Non-pigmented ciliary epithelial cell (primary cell): Measurements from ENCODE around the gene TEKTIP1.
"Not testable (repeated sequence)": the region's sequence is repeated elsewhere in the genome, so short reads cannot be mapped to it uniquely, and the experiment has no call there.

Experiments
- DNase-seq: peaks from one replicate; pipeline ENCODE4 v3.0.0-alpha.2; 2010; ENCODE audit warnings: low read depth

TEKTIP1 gene

DNA sequence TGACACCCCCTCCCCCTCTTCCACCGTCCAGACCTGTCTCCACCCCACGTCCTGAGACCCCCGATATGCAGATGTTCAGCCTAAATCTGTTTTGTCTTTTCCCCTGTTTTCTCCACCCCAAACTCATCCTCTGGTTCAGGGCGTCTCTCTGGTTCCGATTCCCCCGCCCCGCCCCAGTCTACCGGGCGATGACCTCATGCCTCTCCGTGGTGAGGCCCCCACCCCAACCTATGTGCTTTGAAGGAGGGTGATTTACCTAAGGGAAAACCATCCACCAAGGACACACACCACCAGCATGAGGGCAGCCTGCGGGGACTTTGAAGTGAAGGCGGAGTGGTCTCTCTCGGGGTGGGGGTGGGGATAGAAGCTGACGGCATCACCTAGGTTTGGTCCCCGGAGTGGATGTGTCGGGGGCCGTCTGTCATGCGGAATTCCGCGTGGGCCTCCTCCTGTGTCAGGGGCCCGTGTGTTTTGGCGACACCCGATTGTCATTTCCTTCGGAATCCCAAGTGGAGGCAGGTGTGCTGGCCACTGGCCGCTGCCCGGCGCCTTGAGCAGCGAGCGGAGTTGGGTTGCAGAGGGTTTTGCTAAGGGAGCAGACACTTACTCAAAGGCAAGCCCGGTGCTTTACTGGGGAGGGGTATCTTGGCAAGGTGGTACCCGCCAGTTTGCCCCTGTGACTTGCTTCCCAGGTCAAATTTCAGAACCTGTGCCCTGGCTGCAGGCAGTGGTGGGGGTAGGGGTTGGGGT is 31.4 kb upstream of the TEKTIP1 start:
- DNase-seq = no peak

DNA sequence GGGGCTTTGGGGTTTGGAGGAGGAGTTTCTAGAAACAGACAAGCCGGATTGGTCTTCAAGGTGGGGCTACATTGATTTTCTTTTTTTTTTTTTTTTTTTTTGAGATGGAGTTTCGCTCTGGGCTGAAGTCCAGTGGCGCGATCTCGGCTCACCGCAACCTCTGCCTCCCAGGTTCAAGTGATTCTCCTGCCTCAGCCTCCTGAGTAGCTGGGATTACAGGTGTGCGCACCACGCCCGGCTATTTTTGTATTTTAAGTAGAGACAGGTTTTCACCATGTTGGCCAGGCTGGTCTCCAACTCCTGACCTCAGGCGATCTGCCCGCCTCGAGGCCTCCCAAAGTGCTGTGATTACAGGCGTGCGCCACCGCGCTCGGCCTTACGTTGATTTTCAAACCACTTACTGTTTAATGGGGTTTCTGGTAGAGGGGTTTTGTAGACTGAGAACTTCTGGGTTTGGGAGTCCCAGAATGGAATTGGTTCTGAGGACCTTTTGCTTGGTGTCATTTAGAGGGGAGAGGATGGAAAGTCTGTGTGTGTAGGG is 30.8 kb upstream of the TEKTIP1 start:
- not testable (repeated sequence) for DNase-seq

DNA sequence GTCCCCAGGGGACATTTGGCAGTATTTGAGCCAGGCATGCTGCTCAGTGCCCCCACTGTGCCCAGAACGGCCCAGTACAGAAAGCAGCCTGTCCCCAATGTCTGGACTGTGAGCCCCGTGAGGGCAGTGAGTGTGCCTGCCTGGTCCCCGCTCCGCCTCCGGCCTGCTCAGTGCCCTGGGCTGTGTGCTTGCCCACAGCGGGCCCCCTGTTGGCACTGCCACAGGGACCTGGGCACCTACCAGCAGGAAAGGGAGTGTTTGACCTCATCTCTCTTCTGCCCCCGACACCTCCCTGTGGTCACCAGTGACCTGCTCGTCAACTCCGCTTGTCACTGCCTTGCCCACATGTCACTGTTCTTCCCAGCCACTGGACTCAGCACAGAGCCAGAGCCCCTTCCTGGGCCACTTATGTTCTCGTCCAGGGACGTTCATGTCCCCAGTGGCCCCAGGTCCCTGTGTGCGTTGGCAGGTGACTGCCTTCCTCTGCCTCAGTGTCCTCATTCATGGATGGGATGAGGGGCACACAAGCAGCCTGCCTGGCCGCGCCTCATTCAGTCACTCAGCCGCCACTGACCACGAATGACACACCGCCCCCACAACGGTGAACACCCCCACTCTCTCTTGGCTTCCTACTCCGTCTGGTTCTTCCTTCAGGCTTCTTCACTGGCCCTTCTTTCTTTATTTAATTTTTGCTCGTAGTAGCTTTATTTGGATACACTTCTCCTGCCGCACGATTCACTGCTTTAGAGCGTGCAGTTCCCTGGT is 30.0 kb upstream of the TEKTIP1 start:
- no peak for DNase-seq

DNA sequence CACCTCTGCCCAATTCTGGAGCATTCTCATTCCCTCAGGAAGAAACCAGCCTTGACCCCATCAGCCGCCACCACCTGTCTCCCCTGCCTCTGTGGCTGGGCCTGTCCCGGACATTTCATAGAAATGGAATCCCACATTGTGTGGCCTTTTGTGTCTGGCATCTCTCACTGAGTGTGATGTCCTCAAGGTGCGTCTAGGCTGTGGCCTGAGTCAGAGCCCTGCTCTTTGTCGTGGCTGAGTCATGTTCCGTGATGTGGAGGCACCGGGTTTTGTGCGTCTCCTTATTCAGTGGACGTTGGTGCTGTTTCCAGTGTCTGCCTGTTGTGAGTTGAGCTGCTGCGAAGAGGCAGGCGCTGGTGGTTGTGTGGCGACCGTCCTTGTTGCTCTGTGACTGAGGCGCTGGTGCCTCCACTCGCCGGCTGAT is 29.4 kb upstream of the TEKTIP1 start:
- peak; percentile 48 for DNase-seq

DNA sequence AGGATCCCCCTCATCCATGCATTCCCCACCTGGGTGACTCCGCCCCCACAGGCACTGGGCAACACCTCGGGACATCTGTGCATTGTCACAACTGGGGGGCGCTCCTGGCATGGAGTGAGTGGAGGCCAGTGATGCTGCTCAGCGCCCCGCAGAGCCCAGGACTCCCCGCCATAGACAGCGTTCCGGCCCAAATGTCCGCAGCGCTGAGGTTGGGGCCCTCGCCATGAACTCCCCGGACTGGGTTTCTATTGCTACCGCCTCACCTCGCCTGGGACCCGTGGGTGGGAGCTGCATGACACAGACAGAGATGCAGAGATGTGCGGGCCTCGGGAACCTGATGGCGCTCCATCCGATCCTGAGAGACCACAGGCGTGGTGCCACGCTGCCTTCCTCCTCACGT is 28.2 kb upstream of the TEKTIP1 start:
- no peak for DNase-seq

DNA sequence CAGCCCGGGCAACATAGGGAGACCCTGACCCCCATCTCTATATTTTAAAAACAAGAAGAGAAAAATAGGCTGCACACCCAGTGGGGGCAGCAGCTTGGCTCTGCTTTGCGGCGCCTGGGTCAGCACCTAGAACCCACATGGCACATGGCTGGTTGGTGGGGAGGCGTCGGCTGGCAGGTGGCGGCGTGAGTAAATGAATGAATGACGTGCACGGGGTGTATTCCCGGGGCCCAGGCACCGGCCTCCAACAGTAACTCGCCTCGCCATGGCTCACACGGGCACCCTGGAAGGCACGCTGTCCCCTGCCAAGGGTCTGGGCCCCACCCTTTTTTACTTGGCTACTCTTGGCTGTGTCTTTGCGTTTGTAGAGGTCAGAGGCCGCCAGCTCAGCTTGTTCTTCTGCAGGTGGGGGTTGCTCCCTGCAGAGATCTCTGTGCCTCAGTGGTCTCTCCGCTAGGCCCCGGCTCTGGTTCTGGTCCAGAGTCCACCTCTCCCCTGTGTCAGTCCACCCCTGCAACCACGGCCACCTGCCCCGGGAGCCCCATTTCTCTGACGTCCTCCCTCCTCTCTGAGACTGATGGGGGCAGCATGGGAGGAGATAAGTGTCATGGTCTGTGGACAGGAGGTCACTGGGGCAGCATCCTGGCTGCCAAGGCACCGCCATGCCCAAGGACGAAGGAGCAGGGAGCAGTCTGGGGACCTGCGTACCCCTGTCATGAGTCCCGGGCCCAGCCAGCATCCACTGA is 27.3 kb upstream of the TEKTIP1 start:
- DNase-seq = no peak

DNA sequence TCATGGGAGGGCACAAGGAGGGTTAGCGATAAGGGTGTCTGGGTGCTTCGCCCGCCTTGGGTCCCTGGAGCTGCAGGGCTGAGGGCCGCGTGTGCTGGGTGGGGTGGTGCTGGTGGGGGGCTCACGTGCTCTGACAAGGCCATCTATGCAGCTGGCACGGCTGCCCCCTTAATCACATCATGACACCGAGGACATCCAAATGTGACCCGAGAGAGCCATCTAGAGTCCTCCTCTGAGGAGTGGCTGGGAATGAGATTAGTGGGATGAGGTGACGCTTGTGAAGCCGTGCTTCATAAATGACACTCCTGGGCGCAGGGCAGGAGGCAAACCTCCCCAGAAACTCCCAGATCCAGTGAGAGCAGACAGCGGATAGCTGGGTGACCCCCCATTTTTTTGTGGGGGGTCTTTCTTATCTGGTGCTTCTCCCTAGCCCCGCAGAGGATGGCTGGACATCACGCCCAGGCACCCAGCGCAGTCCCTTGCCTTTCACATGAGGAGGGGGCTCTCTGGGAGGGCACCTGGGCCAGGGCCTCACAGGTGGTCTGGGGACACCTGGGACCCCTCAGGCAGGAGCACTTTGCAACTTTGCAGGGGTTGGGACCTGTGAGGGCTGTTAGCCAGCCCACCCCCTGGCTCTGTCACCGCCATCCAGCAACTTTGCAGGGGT is 26.3 kb upstream of the TEKTIP1 start:
- DNase-seq = no peak

DNA sequence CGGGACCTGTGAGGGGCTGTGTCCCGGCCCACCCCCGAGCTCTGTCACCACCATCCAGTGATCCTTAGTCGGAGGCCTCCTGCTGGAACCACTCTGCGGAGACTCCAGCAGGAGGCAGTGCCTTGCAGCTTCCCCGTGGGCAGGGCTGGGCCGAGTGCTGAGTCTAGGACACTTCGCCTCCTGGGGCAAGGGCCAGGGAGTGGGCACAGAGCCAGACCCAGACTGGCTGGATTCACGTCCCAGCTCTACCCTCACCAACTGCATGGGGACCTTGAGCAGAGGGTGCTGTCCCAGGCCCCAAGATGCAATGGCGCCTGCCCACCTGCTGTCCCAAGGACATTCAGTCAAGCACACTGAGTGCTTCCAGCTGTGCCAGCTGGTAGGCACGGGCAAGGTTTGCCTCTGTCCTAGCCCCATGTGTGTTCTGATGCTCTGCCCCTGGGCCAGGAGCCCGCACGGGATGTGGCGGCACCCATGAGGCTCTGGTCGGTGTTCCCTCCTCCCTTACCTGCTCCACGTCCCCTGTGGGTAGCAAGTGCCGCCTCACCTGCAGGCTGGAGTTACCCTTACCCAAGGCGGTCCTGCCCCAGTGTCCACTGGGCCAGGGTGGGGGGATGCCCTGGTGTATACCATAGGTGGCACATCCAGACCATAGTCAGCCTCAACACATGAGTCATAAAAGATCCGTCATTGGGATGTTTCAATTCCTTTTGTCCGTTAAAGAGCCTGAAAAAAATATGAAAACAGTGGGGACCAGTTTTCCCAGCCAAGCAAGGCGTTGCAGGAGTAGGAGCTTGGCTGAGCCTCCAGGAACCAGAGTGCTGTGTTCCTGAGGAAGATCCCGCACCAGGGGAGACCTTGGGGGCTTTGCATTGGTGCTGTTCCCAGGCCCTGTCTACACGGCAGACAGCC is 25.5 kb upstream of the TEKTIP1 start:
- DNase-seq = no peak

DNA sequence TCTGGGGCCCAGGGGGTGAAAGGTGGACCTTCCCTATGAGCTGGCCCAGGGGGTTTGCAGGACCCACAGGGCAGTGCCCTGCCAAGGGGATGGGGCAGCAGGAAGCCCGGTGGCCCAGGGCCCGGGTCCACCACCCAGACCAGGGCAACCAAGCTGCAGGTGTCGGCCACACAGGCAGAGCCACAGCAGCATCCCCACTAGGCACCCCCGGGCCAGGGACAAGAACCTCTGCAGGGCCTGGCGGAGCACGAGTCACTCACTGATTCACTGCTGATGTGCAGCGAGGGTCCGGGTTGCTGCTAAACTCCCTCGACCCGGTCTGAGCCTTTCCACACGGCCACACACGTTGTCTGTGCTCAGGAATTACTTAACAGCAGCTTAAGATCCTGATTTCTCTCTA is 24.0 kb upstream of the TEKTIP1 start:
- DNase-seq = no peak

DNA sequence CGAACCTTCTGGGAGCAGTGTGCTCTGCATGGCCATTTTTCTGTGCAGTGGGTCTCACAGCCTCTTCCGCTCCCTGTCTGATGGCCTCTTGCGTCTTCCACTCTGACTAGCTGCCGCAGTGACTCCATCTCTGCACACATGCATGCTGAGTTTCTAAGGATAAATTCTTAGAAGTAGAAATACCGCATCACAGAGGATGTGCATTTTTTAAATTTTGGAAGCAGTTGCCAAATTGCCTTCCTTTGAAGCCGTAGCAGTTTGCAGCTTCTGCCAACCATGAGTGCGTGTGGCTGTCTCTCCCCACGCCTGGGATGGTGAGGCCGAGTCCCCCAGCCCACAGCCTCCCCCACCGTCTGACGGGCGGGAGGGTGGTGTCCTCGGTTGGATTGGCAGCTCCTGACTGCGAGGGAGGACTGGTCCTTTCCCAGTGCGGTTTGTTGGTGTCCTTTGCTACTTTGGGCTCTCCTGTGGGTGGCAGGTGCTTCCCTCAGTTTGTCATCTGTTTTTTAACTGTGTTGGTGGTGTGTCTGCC is 23.0 kb upstream of the TEKTIP1 start:
- no peak for DNase-seq

DNA sequence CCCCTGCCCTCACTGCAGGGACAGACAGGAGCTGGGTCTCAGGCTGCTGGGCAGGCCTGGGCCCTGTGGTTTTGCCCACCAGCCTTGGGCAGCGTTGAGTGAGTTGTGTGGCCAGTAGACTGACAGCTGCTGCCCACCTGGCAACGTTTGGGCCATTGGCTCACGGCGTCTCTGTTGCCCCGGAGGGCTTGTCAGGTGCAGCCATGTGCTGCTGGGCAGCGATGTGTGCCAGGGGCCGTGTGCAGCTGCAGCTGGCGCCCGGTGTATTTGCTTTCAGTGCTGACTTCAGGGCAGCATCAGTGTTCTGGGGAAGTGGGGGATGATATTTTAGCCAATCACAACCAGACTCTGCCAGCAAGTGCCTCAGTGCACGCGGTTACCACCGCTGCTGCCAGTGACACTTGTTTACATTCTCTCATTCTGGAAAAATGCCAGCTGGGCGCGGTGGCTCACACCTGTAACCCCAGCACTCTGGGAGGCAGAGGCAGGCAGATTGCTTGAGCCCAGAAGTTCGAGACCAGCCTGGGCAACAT is 22.2 kb upstream of the TEKTIP1 start:
- DNase-seq = no peak

DNA sequence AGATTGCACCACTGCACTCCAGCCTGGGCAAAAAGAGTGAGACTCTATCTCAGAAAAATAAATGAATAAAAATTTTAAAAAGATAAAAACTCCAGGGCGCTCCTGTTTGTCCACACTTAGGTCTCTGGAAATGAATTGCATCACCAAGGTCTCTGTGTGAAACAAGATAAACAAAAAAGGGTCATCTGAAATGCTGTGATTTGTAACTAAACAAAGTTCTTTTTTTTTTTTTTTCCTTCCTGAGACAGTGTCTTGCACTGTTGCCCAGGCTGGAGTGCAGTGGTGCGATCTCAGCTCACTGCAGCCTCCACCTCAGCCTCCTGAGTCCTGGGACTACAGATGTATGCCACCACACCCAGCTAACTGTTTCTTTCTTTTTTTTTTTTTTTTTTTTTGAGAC is 21.3 kb upstream of the TEKTIP1 start:
- no peak for DNase-seq

DNA sequence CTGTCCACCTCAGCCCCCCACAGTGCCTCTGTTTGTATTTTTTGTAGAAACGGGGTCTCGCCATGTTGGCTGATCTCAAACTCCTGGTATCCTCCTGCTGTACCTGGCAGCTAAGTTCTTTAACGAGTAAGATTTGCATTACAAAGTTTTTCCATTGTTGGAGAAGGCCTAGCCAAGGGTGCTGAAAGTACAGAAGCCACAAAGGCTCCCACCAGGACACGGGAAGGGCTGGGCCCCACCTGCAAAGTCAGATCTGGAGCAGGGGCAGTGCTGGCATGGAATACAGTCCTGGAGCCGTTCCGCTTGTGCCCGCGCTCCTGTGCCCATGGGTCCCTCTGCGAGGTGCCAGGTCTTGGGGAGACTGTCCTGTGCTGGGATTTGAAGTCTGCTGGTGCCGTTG is 20.7 kb upstream of the TEKTIP1 start:
- no peak for DNase-seq

DNA sequence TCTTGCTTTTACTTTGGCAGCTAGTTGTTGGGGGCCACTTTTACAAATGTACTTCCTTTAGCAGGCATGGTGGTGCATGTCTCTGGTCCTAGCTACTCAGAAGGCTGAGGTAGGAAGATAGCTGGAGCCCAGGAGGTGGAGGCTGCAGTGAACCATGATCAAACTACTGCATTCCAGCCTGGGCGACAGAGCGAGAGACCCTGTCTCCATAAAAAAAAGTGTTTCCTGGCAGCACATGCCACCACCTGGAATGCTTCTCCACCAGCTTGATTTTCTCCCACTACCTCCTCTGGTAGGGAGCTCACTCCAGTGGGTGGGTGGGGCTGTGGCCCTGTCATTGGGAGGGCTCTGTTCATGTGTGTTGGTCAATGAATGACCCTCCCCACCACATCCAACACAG is 20.3 kb upstream of the TEKTIP1 start:
- DNase-seq = no peak

DNA sequence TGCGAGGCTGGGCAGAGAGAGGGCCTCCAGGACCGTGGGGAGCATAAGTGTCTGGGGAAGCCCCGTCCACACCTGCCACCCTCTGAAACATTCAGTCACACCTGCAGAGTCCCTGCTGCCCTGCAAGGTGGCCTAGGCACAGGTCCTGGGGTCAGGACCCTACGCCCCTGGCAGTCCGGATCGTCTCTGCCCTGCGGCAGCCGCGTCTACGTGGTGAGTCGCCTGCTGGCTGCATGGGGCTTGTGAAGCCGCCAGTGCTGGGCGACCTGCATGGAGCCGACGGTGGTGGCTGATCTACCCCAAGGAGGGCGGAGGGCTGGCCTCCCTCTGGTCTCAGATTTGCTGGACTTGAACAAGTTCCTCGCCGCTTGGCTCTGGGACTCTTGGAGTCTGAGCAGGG is 19.8 kb upstream of the TEKTIP1 start:
- no peak for DNase-seq

DNA sequence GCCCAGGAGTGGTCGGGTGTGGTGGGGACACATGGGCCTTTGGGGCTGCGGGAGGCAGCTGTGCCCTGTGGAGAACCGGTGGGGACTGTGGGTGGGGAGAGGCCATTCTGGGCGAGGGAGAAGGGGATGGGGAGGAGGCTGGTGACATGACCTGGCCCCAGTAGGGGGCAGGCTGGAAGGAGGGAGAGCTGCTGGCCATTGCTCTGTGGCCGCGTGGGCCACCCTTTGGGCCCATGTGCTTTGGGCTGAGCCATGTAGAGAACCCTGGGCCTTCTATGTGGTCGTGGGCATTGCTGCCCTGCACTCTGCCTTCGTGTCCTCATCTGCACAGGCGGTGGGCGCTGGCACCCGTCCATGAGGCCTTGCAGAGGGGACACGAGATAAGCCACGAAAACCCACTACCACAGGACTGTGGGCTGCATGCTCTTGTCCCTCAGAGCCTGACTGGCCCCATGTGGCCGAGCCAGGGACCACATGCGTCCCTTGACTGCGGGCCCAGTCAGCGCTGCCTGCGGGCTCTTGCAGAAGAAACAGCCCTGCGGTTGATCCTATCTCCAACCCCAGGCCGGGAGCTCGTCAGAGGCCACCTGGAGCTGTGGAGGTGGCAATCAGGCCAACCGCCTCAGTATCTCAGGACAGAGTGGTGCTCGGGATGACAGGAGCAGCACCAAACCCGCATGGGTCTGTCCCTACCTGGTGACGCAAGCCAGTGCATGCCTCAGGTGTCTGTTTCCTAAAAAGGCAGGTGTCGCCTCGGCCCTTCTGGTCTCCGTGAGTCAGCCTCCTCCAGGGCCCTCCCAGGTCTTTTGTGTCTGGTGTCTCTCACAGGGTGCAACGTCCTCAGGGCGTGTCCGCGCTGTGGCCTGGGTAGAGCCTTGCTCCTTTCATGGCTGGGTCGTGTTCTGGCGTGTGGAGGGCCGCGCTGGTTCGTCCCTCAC is 18.5 kb upstream of the TEKTIP1 start:
- no peak for DNase-seq

DNA sequence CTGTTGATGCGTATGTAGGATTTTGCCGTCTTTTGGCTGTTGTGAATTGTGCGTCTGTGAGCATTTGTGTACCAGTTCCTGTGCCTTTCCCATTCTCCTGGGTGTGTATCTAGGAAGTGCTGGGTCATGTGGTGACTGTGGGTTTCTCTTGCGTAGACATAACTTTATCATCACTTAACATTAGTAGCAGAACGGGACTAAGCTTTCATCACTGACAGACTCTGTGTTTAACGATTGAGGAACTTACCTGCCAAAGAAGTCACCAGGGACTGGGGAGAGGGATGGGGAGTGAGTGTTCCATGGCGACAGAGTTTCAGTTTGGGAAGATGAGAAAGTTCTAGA is 17.9 kb upstream of the TEKTIP1 start:
- no peak for DNase-seq

DNA sequence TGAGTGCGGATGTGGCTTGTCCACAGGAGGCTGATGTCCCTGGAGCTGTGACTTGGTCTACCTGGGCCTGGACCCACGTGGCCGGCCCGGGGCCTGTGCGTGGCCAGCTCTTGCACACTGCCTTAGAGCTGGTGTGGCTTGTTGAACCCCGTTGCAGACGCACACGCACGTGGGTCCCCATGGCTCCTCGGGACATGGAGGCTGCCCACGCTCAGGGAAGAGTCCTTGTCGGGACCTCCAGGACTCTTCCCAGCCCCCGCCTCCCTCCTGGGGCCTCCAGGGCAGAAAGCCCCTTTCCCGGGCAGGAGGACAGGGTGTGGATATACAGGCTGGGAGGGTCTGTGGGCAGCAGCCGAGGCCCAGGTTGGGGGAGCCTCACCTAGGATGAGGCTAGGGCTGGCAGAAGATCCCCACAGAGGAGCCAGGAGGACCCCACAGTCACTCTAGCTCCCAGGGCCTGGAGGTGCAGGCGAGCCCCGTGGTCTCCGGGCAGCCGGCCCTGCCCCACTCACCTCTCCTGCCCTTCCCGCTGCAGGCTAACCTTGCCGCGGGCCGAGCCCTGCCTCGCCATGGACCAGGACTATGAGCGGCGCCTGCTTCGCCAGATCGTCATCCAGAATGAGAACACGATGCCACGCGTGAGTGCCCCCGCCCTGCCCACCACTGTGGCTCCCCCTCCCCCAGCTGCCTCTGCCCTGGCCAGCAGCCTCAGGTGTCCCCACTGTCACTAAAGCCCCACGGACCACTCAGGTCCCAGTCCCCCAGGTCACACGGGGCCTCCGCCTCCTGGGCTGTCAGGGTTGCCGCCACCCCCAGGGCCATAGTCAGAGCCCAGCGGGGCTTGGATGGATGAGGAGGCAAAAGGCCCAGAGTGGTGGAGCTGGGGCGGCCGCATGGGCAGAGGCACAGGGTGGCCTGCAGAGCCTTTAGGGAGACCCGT is 16.3 kb upstream of the TEKTIP1 start:
- DNase-seq = no peak
